IMR-90 (cell line): ENCODE data around the gene ACACB. TPM values are rescaled to one million over a fixed set of nuclear protein-coding genes. Genes with fewer than 3 reads are reported as not detected.

ENCODE experiments used
- ATAC-seq: fragments of 200-7000 bp; cut with Tn5 transposase; 2 replicates; pipeline ENCODE4 v1.9.1; 2020; ENCODE audit warnings: low read depth, mild to moderate bottlenecking, moderate library complexity
- BruUV-seq: library from RNA; stranded (reverse); fragments of 400-500 nt; replicated peaks from 2 replicates; lab custom pipeline; 2021; lab: Mats Ljungman, UMichigan
- CTCF ChIA-PET: fragments of 300-600 bp; formaldehyde crosslinking; extraction: SDS; loops from one replicate; lab custom pipeline; 2021; ENCODE audit warnings: antibody characterized with exemption; lab: Yijun Ruan, JAX
- POLR2A ChIA-PET: fragments of 300-600 bp; sonication (Branson Sonifier 250); formaldehyde crosslinking; loops from one replicate; lab custom pipeline; 2022; ENCODE audit warnings: antibody characterized with exemption; ENCODE audit not compliant: unreplicated experiment; lab: Charles Lee
- DNase-seq: peaks from one replicate; pipeline ENCODE4 v3.0.0; 2013
- H2AFZ ChIP-seq: replicated peaks from 2 replicates; pipeline ENCODE3; 2013; ENCODE audit warnings: low read length, mild to moderate bottlenecking; ENCODE audit not compliant: poor library complexity
- H2AK5ac ChIP-seq: 2 replicates; pipeline ENCODE4 v1.6.1; 2013; ENCODE audit warnings: low read depth, low read length, inconsistent platforms
- H2AK9ac ChIP-seq: replicated peaks from 2 replicates; pipeline ENCODE3; 2013; ENCODE audit warnings: mild to moderate bottlenecking, low read depth, low read length, moderate library complexity; ENCODE audit not compliant: poor library complexity
- H2BK120ac ChIP-seq: 2 replicates; pipeline ENCODE4 v1.6.1; 2013; ENCODE audit warnings: low read depth, low read length, inconsistent platforms
- H2BK15ac ChIP-seq: 3 replicates; pipeline ENCODE4 v1.6.1; 2013; ENCODE audit warnings: low read depth, low read length, inconsistent platforms
- H2BK20ac ChIP-seq: 2 replicates; pipeline ENCODE4 v1.6.1; 2013; ENCODE audit warnings: low read depth, mild to moderate bottlenecking, inconsistent platforms, low read length, moderate library complexity
- H2BK5ac ChIP-seq: 2 replicates; pipeline ENCODE4 v1.6.1; 2013; ENCODE audit warnings: mild to moderate bottlenecking, low read depth, low read length, inconsistent platforms; ENCODE audit not compliant: poor library complexity, severe bottlenecking
- H3K14ac ChIP-seq: replicated peaks from 2 replicates; pipeline ENCODE4 v1.6.1; 2013; ENCODE audit warnings: low read depth, low read length, inconsistent platforms
- H3K18ac ChIP-seq: 2 replicates; pipeline ENCODE4 v1.6.1; 2013; ENCODE audit warnings: low read depth, low read length, control low read depth
- H3K23ac ChIP-seq: 2 replicates; pipeline ENCODE4 v1.6.1; 2013; ENCODE audit warnings: low read depth, low read length, inconsistent platforms
- H3K27ac ChIP-seq: 2 replicates; pipeline ENCODE4 v1.5.1; 2013; ENCODE audit warnings: mild to moderate bottlenecking, control low read depth, low read length; ENCODE audit not compliant: insufficient read depth
- H3K27me3 ChIP-seq: 2 replicates; pipeline ENCODE4 v1.6.1; 2013; ENCODE audit warnings: low read length; ENCODE audit not compliant: control insufficient read depth, insufficient read depth
- H3K36me3 ChIP-seq: 2 replicates; pipeline ENCODE4 v1.6.1; 2013; ENCODE audit warnings: low read length, mixed read lengths; ENCODE audit not compliant: control insufficient read depth, insufficient read depth
- H3K4ac ChIP-seq: 2 replicates; pipeline ENCODE4 v1.6.1; 2013; ENCODE audit warnings: low read depth, low read length, inconsistent platforms
- H3K4me1 ChIP-seq: 2 replicates; pipeline ENCODE4 v1.6.1; 2013; ENCODE audit warnings: low read length, mixed read lengths; ENCODE audit not compliant: control insufficient read depth, insufficient read depth
- H3K4me2 ChIP-seq: 2 replicates; pipeline ENCODE4 v1.6.1; 2013; ENCODE audit warnings: low read depth, mild to moderate bottlenecking, control low read depth, low read length, moderate library complexity
- H3K4me3 ChIP-seq: 2 replicates; pipeline ENCODE4 v1.5.1; 2013; ENCODE audit warnings: low read depth, mild to moderate bottlenecking, control low read depth, low read length, moderate library complexity; ENCODE audit not compliant: insufficient read depth
- H3K56ac ChIP-seq: 2 replicates; pipeline ENCODE4 v1.6.1; 2013; ENCODE audit warnings: low read length, inconsistent platforms; ENCODE audit not compliant: insufficient read depth; ENCODE audit errors: extremely low read depth
- H3K79me1 ChIP-seq, 2 experiments: 2 replicates each; pipeline ENCODE4 v1.6.1; 2013; ENCODE audit warnings: low read length in 2 of 2, inconsistent platforms in 1 of 2, low read depth in 1 of 2
- H3K9ac ChIP-seq: 2 replicates; pipeline ENCODE4 v1.6.1; 2013; ENCODE audit warnings: low read depth, low read length, control low read depth
- H3K9me1 ChIP-seq: 2 replicates; pipeline ENCODE4 v1.6.1; 2013; ENCODE audit warnings: low read length, inconsistent platforms; ENCODE audit not compliant: insufficient read depth
- H3K9me3 ChIP-seq: 2 replicates; pipeline ENCODE4 v1.6.1; 2013; ENCODE audit warnings: low read length; ENCODE audit not compliant: control insufficient read depth, insufficient read depth
- H4K20me1 ChIP-seq: 2 replicates; pipeline ENCODE4 v1.6.1; 2013; ENCODE audit warnings: low read length, inconsistent platforms; ENCODE audit not compliant: insufficient read depth
- H4K5ac ChIP-seq: 2 replicates; pipeline ENCODE4 v1.6.1; 2013; ENCODE audit warnings: mild to moderate bottlenecking, low read depth, low read length, control low read depth
- H4K8ac ChIP-seq, 2 experiments: 2 replicates each; pipeline ENCODE4 v1.6.1; 2013; ENCODE audit warnings: low read depth in 2 of 2, low read length in 2 of 2, control low read depth in 1 of 2, inconsistent platforms in 1 of 2
- H4K91ac ChIP-seq: 2 replicates; pipeline ENCODE4 v1.6.1; 2013; ENCODE audit warnings: low read depth, low read length, inconsistent platforms; ENCODE audit not compliant: insufficient read depth
- BHLHE40 ChIP-seq: fragments of 150-350 bp; IDR thresholded peaks from 2 replicates; pipeline ENCODE4 v1.6.1; 2016; ENCODE audit warnings: mild to moderate bottlenecking, low read depth, low read length
- CHD1 ChIP-seq: IDR thresholded peaks from 2 replicates; pipeline ENCODE4 v1.6.1; 2012; ENCODE audit warnings: low read depth, low read length, improper control_type of control experiment
- RCOR1 ChIP-seq: IDR thresholded peaks from 2 replicates; pipeline ENCODE4 v1.6.1; 2012; ENCODE audit warnings: mild to moderate bottlenecking, low read length, improper control_type of control experiment; ENCODE audit not compliant: insufficient replicate concordance
- whole genome bisulfite sequencing, 2 experiments: methylation state at CpG; one replicate each; pipeline versions ENCODE4 v1.1.5 to v1.1.7; 2013; ENCODE audit warnings: missing lambda C conversion rate in 2 of 2; ENCODE audit not compliant: insufficient read length in 1 of 2; ENCODE audit errors: extremely low coverage in 2 of 2; 5-methylcytosine and 5-hydroxymethylcytosine counted together
- dilution Hi-C: fragments of 300-500 bp; cut with HindIII; formaldehyde crosslinking; loops from one replicate; pipeline ENCODE4 v1.14.3; 2018; ENCODE audit warnings: low sequenced_read_pairs; ENCODE audit not compliant: unreplicated experiment
- in situ Hi-C: fragments of 300-500 bp; cut with MboI; formaldehyde crosslinking; loops from 3 replicates; pipeline ENCODE4 v1.14.3; 2019; ENCODE audit warnings: low sequenced_read_pairs, inconsistent platforms, mixed read lengths
- intact Hi-C: fragments of 100-400 bp; cut with micrococcal nuclease; formaldehyde crosslinking; loops from 2 replicates; pipeline ENCODE4 v1.10.0; 2022
- polyA plus RNA-seq, 3 experiments: library from polyadenylated mRNA; depleted of rRNA; stranded (reverse); fragments of >200 nt; gene quantifications; 2 replicates each; pipeline ENCODE4 v1.2.3, GENCODE V29; 2012; ENCODE audit warnings: low replicate concordance in 1 of 3
- total RNA-seq: library from RNA; depleted of rRNA; stranded (reverse); fragments of >200 nt; gene quantifications from 2 replicates; pipeline ENCODE4 v1.2.3, GENCODE V29; 2012

The ACACB gene
- total and polyA plus RNA-seq, 2 of the 4 experiments (the other 2 are of a cell fraction), result 2.0 to 2.1 TPM

GRCh38 chr12:109196332-109196731 is 79.9 kb downstream of the ACACB start:
- WGBS, 2 experiments, result 83% methylated on average over 1 of the region's 4 CpGs; no CpG with 5 or more reads in 1 of the 2 experiments
- no peak for TF ChIP-seq RCOR1
- TF ChIP-seq BHLHE40, result no peak
- no peak for TF ChIP-seq CHD1
- no peaks in the 10 kb centered on the region for H4K20me1 ChIP-seq
- no peak overlapping the region for H3K4me3 ChIP-seq
- H2AK5ac ChIP-seq, result no peak overlapping the region
- DNase-seq (no peak), ATAC-seq (no peak)
- intact Hi-C loops, result no loop called here
- no peak overlapping the region for H2AFZ ChIP-seq
- no peak overlapping the region for H3K14ac ChIP-seq
- no peak overlapping the region for H4K91ac ChIP-seq
- no peak overlapping the region for H2BK120ac ChIP-seq
- no peak overlapping the region for H3K4me2 ChIP-seq
- H3K18ac ChIP-seq, result no peak overlapping the region
- no peak overlapping the region for H3K9ac ChIP-seq
- no TSS peak for BruUV-seq
- H3K9me3 ChIP-seq, result no peaks in the 10 kb centered on the region
- H3K23ac ChIP-seq, result no peak overlapping the region
- no peak overlapping the region for H4K8ac ChIP-seq
- H3K4me1 ChIP-seq, result peaks cover 4% of the 10 kb centered on the region; the same call in 1 of the 2 replicates
- H3K56ac ChIP-seq, result no peak overlapping the region
- no peak overlapping the region for H2AK9ac ChIP-seq
- ChIA-PET CTCF (no interaction called here), POLR2A (no interaction called here)
- dilution Hi-C loops, result no loop called here
- in situ Hi-C loops, result no loop called here
- no peak overlapping the region for H2BK20ac ChIP-seq
- no peaks in the 10 kb centered on the region for H3K79me1 ChIP-seq
- H3K9me1 ChIP-seq, result peaks cover 4% of the 10 kb centered on the region; the same call in 1 of the 2 replicates
- no peak overlapping the region for H3K27ac ChIP-seq
- no peak overlapping the region for H2BK15ac ChIP-seq
- H4K5ac ChIP-seq, result no peak overlapping the region
- H2BK5ac ChIP-seq, result no peak overlapping the region
- H3K27me3 ChIP-seq, result no peaks in the 10 kb centered on the region
- no peak overlapping the region for H3K4ac ChIP-seq
- no peaks in the 10 kb centered on the region; the same call in 1 of the 2 replicates for H3K36me3 ChIP-seq
